H1 (cell line): ENCODE results near the gene SLC35E1.

Experiments
- ASH2L ChIP-seq: fragments of 200-600, 300-600 bp; sonication (generic); IDR thresholded peaks from one replicate; pipeline ENCODE4 v1.7.1; 2017; ENCODE audit warnings: low read length
- ATF2 ChIP-seq: IDR thresholded peaks from 2 replicates; pipeline ENCODE4 v1.6.1; 2012; ENCODE audit warnings: low read length, inconsistent platforms
- CHD1 ChIP-seq: IDR thresholded peaks from 2 replicates; pipeline ENCODE4 v1.6.1; 2012; ENCODE audit warnings: low read depth, low read length, improper control_type of control experiment
- CTCF ChIP-seq, 3 experiments: IDR thresholded peaks; 1 replicate in 2 of 3; 2 replicates in 1 of 3; pipeline versions ENCODE4 v1.5.1 to v1.6.1; 2011; ENCODE audit warnings: low read length in 3 of 3, mild to moderate bottlenecking in 3 of 3, inconsistent platforms in 2 of 3, low read depth in 1 of 3, moderate library complexity in 1 of 3; ENCODE audit not compliant: insufficient read depth in 1 of 3; ENCODE audit errors: control extremely low read depth in 1 of 3
- EZH2 ChIP-seq: fragments of 200-600 bp; sonication (generic); IDR thresholded peaks from 2 replicates; pipeline ENCODE4 v1.7.1; 2012; ENCODE audit warnings: low read depth, mild to moderate bottlenecking, moderate library complexity, low read length, inconsistent platforms; ENCODE audit not compliant: severe bottlenecking
- FOSL1 ChIP-seq: IDR thresholded peaks from 2 replicates; pipeline ENCODE4 v1.6.1; 2011; ENCODE audit warnings: mild to moderate bottlenecking, low read depth, low read length, moderate library complexity; ENCODE audit not compliant: insufficient read depth
- JUND ChIP-seq: IDR thresholded peaks from 2 replicates; pipeline ENCODE4 v1.6.1; 2011; ENCODE audit warnings: mild to moderate bottlenecking, improper control_type of control experiment, low read length
- POLR2A ChIP-seq, 2 experiments: IDR thresholded peaks; 1 replicate in 1 of 2; 2 replicates in 1 of 2; pipeline ENCODE4 v1.6.1; 2011; ENCODE audit warnings: low read depth in 2 of 2, low read length in 2 of 2, mild to moderate bottlenecking in 2 of 2; ENCODE audit errors: control extremely low read depth in 1 of 2
- RFX5 ChIP-seq: IDR thresholded peaks from 2 replicates; pipeline ENCODE4 v1.6.1; 2011; ENCODE audit warnings: low read depth, low read length, improper control_type of control experiment, borderline replicate concordance
- SIX5 ChIP-seq: IDR thresholded peaks from 2 replicates; pipeline ENCODE4 v1.6.1; 2011; ENCODE audit warnings: mild to moderate bottlenecking, low read depth, low read length
- SP2 ChIP-seq: IDR thresholded peaks from 2 replicates; pipeline ENCODE4 v1.6.1; 2012; ENCODE audit warnings: mild to moderate bottlenecking, low read length, inconsistent platforms
- SP4 ChIP-seq: IDR thresholded peaks from 2 replicates; pipeline ENCODE4 v1.6.1; 2012; ENCODE audit warnings: low read length, inconsistent platforms

GRCh38 chr19:16527334-16527935 lies 44.8 kb downstream of the SLC35E1 start:
- no peak; a peak in 1 of 3 replicates for TF ChIP-seq POLR2A (IDR thresholded peaks at IDR 0.05; ENCODE audit: control extremely low read depth in 1 of 2, low read depth in 2 of 2, low read length in 2 of 2)
- no peak for TF ChIP-seq CTCF (IDR thresholded peaks at IDR 0.05; ENCODE audit: control extremely low read depth in 1 of 3, insufficient read depth in 1 of 3, low read depth in 1 of 3, low read length in 3 of 3)
- no peak for TF ChIP-seq ASH2L
- TF ChIP-seq EZH2 = no peak
- no peak for TF ChIP-seq SP4
- TF ChIP-seq FOSL1 = no peak
- TF ChIP-seq CHD1 = no peak
- no peak for TF ChIP-seq SP2
- TF ChIP-seq JUND = no peak
- TF ChIP-seq SIX5 = no peak
- TF ChIP-seq RFX5 = no peak
- TF ChIP-seq ATF2 = no peak
